Measurements from ENCODE around the gene OR1K1.

- TF ChIP-seq EP300 (IDR thresholded peaks at IDR 0.05; ENCODE audit: low read depth) (no peak), CTCF (IDR thresholded peaks at IDR 0.05) (no peak), POLR2AphosphoS5 (IDR thresholded peaks at IDR 0.05) (no peak)
Observed at GRCh38 chr9:122754825-122755224, 45.1 kb upstream of the OR1K1 start.

Measured in transverse colon (tissue), 4 donors.